GM12874 (cell line): ENCODE data around the gene PLCH2.

Experiments used
- TF ChIP-seq, protein P1 (sequence below): IDR thresholded peaks from 2 replicates; pipeline ENCODE4 v1.5.1; 2011; ENCODE audit warnings: low read depth, mild to moderate bottlenecking, control low read depth, low read length, moderate library complexity; ENCODE audit not compliant: insufficient read depth

The PLCH2 gene

DNA sequence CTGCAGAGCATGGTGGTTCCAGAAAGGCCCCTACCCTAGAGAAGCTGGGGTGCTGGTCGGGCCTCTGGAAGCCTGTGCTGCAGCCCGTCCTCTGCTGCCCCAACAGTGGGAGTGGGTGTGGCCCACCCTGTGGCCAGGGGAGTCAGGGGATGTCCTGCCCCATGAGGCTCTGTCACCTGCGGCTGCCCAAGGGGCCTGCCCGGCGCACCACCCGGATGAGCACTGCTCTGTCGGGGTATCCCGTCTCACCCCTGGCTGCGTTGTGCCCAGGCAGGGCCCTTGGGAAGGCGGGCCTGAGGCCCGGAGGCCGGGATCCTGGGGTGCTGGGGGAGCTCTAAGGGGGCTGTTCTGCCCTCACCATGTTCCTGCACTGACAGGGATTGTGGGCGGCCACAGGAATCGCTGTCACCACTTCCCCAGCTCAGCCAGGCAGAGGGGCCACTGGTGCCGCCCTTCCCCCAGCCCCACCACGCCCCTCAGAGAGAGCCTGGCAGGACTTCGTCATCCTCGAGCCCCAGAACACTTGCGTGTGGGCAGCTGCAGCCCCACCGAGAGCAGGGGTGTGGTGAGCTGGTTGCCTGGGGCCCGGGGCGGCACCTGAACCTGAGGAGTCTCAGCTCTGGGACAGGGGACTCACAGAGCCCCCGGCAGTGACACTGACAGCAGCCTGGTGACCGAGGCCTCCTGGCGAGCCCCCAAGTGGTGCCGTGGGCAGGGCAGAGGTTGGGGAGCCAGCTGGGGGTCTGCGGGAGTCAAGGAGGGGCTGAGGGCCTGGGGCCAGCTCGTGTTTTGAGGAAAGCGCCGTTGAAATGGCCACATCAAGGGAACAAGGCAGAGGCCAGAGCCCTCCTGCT lies 30.1 kb downstream of the PLCH2 start:
- TF ChIP-seq, protein P1, sequence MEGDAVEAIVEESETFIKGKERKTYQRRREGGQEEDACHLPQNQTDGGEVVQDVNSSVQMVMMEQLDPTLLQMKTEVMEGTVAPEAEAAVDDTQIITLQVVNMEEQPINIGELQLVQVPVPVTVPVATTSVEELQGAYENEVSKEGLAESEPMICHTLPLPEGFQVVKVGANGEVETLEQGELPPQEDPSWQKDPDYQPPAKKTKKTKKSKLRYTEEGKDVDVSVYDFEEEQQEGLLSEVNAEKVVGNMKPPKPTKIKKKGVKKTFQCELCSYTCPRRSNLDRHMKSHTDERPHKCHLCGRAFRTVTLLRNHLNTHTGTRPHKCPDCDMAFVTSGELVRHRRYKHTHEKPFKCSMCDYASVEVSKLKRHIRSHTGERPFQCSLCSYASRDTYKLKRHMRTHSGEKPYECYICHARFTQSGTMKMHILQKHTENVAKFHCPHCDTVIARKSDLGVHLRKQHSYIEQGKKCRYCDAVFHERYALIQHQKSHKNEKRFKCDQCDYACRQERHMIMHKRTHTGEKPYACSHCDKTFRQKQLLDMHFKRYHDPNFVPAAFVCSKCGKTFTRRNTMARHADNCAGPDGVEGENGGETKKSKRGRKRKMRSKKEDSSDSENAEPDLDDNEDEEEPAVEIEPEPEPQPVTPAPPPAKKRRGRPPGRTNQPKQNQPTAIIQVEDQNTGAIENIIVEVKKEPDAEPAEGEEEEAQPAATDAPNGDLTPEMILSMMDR: no peak

DNA sequence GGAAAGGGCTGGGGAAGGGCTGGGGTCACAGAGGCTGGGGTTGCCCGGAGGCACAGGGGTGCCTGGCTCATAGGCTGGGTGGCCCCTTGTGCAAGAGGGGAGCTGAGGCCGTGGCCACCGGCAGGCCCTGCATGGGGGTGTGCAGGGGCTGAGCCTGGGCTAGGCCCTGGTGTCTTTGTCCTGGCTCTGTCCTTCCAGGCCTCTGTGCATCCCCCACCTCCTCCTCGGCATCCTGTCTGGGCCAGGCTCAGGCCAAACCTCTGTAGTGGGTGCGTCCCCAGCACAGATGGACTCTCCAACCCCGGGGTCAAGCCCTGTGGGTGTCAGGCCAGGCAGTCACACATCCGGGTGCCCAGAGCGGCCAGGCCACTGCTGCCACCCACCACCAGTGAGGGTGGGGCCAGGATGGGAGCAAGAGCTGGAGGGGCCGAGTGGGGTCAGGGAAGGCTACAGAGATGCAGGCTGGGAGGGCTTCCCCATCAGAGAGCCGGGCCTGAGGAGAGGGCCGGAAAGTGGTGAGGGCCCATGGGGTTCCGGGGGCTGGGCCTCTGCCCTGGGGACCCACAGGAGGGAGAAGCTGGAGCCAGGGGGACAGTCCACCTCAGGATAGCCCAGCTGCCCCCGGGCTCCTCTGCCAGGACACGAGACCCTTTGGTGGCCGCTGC lies 30.9 kb downstream of the PLCH2 start:
- TF ChIP-seq, protein P1: no peak

DNA sequence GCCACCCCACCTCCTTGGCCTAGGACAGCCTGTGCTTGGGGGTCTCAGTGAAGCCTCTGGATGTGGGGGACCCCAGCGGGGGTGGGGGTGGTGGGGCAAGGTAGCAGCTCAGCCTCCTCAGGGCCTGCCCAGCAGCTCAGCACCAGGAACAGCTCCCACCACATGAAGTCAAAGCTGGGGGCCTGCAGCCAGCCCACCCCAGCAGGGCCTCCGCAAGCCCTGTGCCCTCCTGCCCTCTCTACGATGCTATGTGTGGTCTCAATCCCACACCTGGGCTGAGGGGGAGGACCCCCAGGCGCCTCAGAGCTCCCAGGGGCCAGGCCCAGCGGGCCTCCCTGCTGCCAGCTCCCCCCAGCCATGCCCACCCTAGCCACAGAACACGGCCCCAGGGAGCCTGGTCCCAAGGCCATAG lies 31.7 kb downstream of the PLCH2 start:
- TF ChIP-seq, protein P1: no peak

DNA sequence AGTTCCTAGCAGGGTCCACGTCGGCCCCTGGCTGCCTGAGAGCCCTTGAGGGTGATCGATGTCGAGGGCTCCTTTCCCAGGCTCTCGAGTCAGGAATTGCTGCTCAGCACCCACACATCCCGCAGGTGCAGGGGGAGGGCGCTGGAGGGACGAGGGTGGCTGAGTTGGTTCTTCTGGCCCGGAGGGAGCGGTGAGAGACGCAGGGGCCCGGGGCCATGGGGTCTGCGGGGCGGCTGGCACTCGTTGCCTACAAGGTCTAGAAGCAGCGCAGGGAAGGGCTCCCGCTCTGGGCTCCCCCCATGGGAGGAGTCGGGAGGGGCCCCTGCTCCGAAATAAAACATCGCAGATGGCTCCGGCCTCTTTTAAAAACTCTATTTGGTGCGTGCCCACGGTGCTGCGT lies 32.1 kb downstream of the PLCH2 start:
- TF ChIP-seq, protein P1: no peak

DNA sequence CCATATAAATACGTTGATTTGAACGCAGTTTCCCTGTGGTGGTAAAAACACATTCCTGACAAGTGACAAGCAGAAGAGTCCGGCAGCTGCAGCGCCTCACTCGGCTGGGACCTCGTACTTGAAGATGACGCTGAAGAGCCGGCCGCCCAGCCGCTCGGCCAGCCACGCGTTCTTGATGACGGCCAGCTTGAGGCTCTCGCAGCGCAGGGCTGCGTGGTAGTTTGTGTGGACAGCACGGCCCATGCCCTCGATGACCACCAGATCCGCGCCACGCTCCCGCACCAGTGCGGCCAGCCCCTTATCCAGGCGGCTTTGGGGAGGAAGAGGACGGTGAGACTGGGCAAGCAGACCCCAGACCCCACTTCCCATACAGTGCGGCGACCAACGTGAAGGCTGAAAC lies 32.7 kb downstream of the PLCH2 start:
- TF ChIP-seq, protein P1: no peak

DNA sequence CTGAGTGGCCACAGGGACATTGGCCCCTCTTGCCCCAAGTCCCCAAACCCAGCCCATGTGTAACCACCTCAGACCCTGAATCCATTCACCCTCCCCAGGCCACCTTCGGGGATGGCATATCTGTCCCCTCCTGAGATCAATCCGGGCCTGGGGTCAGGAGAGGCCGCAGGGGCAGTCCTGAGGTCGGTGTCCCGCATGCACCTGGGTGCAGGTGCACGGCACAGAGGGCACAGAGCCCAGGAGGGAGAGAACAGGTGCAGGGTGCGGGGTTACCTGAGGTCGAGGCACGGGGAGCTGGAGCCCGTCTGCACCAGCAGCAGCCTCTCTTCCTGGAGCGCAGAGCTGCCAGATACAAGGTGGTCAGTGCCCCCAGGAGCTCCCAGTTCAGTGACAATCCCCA lies 33.5 kb downstream of the PLCH2 start:
- TF ChIP-seq, protein P1: no peak

DNA sequence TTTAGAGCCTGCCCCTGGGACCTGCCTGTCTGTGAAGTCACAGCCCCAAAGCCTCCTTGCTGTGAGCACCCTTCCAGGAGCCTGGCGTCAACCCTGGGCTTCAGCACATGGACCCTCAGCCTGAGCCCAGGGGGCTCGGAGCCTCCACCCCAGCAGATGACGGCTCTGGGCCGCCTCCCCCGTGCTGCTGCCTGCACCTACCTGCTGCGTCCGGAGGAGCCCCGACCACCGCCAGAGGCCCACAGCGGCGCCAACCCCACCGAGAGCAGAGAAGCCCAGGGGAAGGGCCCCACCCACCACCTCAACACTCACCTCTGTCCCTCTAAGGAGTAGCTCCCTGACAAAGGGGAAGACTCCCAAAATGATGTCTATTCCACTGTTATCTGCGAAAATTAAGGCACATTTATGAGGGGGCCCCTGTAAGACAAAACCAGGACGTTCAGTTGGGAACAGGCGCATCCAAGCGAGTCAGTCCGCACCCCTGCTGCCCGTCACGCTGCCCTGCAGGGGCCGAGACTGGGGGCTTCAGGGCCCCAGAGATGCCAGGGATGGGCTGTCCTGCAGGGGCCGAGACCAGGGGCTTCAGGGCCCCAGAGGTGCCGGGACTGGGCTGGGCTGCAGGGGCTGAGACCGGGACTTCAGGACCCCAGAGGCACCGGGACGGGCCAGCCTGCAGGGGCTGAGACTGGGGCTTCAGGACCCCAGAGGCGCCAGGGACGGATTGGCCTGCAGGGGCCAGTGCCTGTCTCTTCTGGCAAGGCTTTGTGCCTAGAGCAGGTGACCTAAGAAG lies 34.5 kb downstream of the PLCH2 start:
- TF ChIP-seq, protein P1: no peak
